NCI-H2196 treated with DMSO at 0.1 percent for 48 hours (cell line): ENCODE measurements around the gene HID1.

ENCODE experiments used
- DNase-seq: peaks from one replicate; lab custom pipeline; 2025; ENCODE audit not compliant: unreplicated experiment; lab: John Stamatoyannopoulos, UW

The HID1 gene

DNA sequence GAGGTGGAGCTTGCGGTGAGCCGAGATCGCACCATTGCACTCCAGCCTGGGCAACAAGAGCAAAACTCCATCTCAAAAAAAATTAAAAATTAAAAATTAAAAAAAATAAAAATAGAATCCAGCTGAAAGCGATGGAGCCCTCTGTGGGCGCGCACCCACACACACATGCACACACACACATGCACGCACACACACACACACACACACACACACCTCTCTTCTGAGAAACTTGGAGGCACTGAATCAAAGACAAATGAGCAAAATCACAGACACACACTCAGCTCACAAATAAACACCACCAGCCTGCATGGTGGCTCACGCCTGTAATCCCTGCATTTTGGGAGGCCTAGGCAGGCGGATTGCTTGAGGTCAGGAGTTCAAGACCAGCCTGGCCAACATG, 69.5 kb downstream of the HID1 start:
- DNase-seq, result no peak

DNA sequence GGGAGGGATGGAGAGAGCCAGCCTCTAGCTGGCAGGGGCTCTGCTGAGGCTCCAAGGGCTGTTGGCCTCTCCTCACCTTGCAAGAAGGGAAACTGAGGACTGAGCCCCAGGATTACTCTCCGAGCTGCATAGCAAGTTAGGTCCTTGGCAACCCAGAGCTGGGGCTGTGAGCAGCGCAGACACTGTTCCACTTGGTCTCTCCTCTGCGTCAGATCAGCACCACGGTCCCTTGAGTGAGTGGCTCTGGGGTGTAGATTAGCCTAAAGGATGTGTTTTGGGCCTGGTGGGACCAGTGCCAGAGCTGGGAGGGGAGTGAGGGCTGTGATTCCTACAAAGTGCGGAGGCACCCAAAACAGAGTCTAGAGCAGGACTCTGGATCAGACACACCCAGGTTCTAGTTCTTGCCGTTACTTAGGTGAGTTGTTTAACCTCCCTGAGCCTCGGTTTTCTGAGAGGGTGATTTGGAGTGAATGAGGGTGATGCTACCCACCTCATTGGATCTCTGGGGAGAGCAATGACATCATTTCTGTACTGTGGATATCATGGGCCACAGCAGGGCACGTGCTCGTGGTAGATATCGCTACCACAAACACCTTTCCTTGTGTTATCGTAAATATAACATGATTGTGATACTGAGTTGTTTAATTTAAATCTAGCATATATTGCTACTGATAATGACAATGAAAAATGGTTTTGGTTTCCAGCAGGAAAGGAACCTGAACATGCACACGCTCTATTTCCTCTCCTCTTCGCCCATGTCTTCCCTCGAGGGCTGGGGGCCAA, 71.0 kb downstream of the HID1 start:
- DNase-seq, result no peak
